SK-N-SH treated with all-trans-retinoic acid at 6 μM for 48 hours (cell line): ENCODE measurements around the gene SLC6A6.

ENCODE experiments used
- ATAC-seq: fragments of 200-7000 bp; cut with Tn5 transposase; 3 replicates; pipeline ENCODE4 v1.9.1; 2020; ENCODE audit warnings: mild to moderate bottlenecking, moderate library complexity
- ARNTL ChIP-seq: fragments of 450-650 bp; formaldehyde crosslinking; IDR thresholded peaks from 2 replicates; pipeline ENCODE4 v1.5.0; 2020; ENCODE audit warnings: low read depth, mild to moderate bottlenecking, moderate library complexity, borderline replicate concordance
- BACH2 ChIP-seq: fragments of 250-450 bp; sonication (Bioruptor Pico); IDR thresholded peaks from 2 replicates; pipeline ENCODE4 v1.9.0; 2021; ENCODE audit warnings: mild to moderate bottlenecking, borderline replicate concordance
- ESRRG ChIP-seq: fragments of 250-450 bp; sonication (Bioruptor Pico); IDR thresholded peaks from 2 replicates; pipeline ENCODE4 v1.6.1; 2021; ENCODE audit warnings: mild to moderate bottlenecking
- GLIS3 ChIP-seq: fragments of 250-450 bp; sonication (Bioruptor Pico); IDR thresholded peaks from 2 replicates; pipeline ENCODE4 v1.5.0; 2020; ENCODE audit warnings: mild to moderate bottlenecking, moderate library complexity
- OSR1 ChIP-seq: fragments of 250-450 bp; sonication (Bioruptor Pico); IDR thresholded peaks from 2 replicates; pipeline ENCODE4 v1.8.0; 2022; ENCODE audit warnings: moderate library complexity, mild to moderate bottlenecking, inconsistent platforms
- PPARA ChIP-seq: fragments of 250-450 bp; sonication (Bioruptor Pico); IDR thresholded peaks from 2 replicates; pipeline ENCODE4 v1.5.0; 2020; ENCODE audit warnings: mild to moderate bottlenecking, borderline replicate concordance
- RARB ChIP-seq: fragments of 250-450 bp; sonication (Bioruptor Pico); IDR thresholded peaks from 2 replicates; pipeline ENCODE4 v1.8.0; 2021; ENCODE audit warnings: mild to moderate bottlenecking, moderate library complexity
- SNAI2 ChIP-seq: fragments of 250-450 bp; sonication (Bioruptor Pico); IDR thresholded peaks from 2 replicates; pipeline ENCODE4 v1.5.0; 2020; ENCODE audit warnings: mild to moderate bottlenecking, moderate library complexity
- TCF4 ChIP-seq: fragments of 250-450 bp; sonication (Bioruptor Pico); IDR thresholded peaks from 2 replicates; pipeline ENCODE4 v1.8.0; 2021; ENCODE audit warnings: mild to moderate bottlenecking, moderate library complexity, borderline replicate concordance
- TOX ChIP-seq: fragments of 250-450 bp; sonication (Bioruptor Pico); IDR thresholded peaks from 2 replicates; pipeline ENCODE4 v1.8.0; 2021; ENCODE audit warnings: mild to moderate bottlenecking, moderate library complexity, borderline replicate concordance
- ZFP3 ChIP-seq: fragments of 250-450 bp; sonication (Bioruptor Pico); IDR thresholded peaks from 2 replicates; pipeline ENCODE4 v1.5.0; 2020; ENCODE audit warnings: mild to moderate bottlenecking, moderate library complexity
- ZFP30 ChIP-seq: fragments of 450-650 bp; formaldehyde crosslinking; IDR thresholded peaks from 2 replicates; pipeline ENCODE4 v1.5.0; 2022; ENCODE audit warnings: mild to moderate bottlenecking, moderate library complexity
- ZNF565 ChIP-seq: fragments of 450-650 bp; formaldehyde crosslinking; conservative IDR thresholded peaks from 2 replicates; pipeline ENCODE4 v1.5.0; 2020; ENCODE audit warnings: low read depth, mild to moderate bottlenecking, moderate library complexity
- ZNF70 ChIP-seq: fragments of 450-650 bp; formaldehyde crosslinking; IDR thresholded peaks from 2 replicates; pipeline ENCODE4 v1.5.0; 2020; ENCODE audit warnings: mild to moderate bottlenecking, moderate library complexity
- ZNF8 ChIP-seq: fragments of 450-650 bp; formaldehyde crosslinking; IDR thresholded peaks from 2 replicates; pipeline ENCODE4 v1.5.0; 2020; ENCODE audit warnings: mild to moderate bottlenecking, moderate library complexity
- TF ChIP-seq, protein P1 (sequence below): fragments of 250-450 bp; sonication (Bioruptor Pico); IDR thresholded peaks from 2 replicates; pipeline ENCODE4 v1.8.0; 2021; ENCODE audit warnings: low read depth, mild to moderate bottlenecking, moderate library complexity, borderline replicate concordance
- TF ChIP-seq, protein P2 (sequence below): fragments of 250-450 bp; sonication (Bioruptor Pico); IDR thresholded peaks from 2 replicates; pipeline ENCODE4 v1.5.1; 2020; ENCODE audit warnings: low read depth, mild to moderate bottlenecking, moderate library complexity
- TF ChIP-seq, protein P3 (sequence below): fragments of 250-450 bp; sonication (Bioruptor Pico); IDR thresholded peaks from 2 replicates; pipeline ENCODE4 v1.5.0; 2020; ENCODE audit warnings: mild to moderate bottlenecking, moderate library complexity
- TF ChIP-seq, protein P4 (sequence below): fragments of 250-450 bp; sonication (Bioruptor Pico); IDR thresholded peaks from 2 replicates; pipeline ENCODE4 v1.5.1; 2021; ENCODE audit warnings: mild to moderate bottlenecking, moderate library complexity
- TF ChIP-seq, protein P5 (sequence below): fragments of 250-450 bp; sonication (Bioruptor Pico); IDR thresholded peaks from 2 replicates; pipeline ENCODE4 v1.8.0; 2020; ENCODE audit warnings: mild to moderate bottlenecking, moderate library complexity, borderline replicate concordance

Gene SLC6A6

DNA sequence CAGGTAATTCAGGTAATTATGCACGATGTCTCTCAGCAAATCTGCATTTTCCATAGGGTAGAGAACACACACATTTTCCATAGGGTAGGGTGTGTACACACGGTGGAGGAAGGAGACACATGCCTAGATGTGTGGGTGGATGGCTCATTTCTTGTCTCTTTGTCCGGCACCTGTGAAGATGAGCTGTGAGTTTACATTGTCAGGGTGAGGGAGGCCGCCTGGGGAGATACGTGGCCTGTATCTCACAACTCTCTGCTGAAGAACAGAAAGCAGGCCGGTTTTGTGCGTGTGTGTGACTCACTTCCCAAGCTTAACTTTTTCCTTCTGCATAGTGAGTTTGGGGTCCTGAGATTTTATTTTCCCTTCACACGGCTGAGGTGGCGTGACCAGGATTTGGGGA lies 60.3 kb downstream of the SLC6A6 start:
- no peak for TF ChIP-seq ZNF565 (CRISPR knock-in tag)
- no peak for TF ChIP-seq TOX
- TF ChIP-seq BACH2 = no peak
- no peak for TF ChIP-seq GLIS3 (CRISPR knock-in tag)
- no peak for ATAC-seq

DNA sequence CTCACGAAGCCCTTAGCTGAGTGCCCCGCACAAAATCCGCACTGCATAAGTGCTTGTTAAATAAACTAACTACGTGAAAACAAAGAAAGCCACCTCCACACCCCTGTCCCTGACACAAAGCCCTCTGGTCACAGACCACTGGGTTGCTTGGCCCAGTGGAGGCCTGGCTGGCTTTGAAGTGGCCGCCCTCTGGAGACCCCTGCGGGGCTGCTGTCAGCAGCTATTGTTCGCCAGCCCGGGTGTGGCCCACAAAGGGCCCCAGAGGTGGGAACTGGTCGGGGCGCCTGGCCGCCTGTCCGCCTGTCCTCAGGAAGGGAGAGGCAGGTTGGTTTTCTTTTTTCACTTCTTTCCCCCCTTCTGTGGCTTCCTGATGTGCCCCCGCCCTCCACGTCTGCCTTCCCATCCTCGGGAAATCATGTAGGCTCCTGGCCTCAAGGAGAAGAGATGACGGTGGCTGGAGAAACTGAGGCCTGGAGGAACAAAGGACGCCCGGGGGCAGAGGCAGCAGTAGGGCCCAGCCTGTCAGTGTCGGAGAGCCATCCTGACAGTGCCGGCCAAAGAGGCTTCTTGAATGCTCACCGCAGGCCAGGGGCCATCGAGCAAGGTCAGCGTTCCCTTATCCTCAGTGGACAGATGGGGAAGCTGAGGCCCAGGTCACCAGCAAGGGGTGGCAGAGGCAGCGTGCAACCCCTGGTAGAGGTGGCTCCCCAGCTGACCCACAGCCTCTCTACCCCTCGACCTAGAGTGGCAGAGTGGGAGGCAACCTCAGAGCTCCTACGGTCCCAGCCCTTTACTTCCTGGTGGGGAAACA lies 61.1 kb downstream of the SLC6A6 start:
- no peak for ATAC-seq
- TF ChIP-seq GLIS3 (CRISPR knock-in tag) (no peak), RARB (CRISPR knock-in tag) (no peak), SNAI2 (no peak), ZNF70 (CRISPR knock-in tag) (no peak), ZFP3 (CRISPR knock-in tag) (no peak), ZFP30 (CRISPR knock-in tag) (no peak), PPARA (CRISPR knock-in tag) (no peak), OSR1 (CRISPR knock-in tag) (no peak), BACH2 (no peak), ZNF8 (CRISPR knock-in tag) (no peak), ESRRG (no peak), ZNF565 (CRISPR knock-in tag) (no peak), ARNTL (CRISPR knock-in tag) (no peak)
- TF ChIP-seq, protein P1, sequence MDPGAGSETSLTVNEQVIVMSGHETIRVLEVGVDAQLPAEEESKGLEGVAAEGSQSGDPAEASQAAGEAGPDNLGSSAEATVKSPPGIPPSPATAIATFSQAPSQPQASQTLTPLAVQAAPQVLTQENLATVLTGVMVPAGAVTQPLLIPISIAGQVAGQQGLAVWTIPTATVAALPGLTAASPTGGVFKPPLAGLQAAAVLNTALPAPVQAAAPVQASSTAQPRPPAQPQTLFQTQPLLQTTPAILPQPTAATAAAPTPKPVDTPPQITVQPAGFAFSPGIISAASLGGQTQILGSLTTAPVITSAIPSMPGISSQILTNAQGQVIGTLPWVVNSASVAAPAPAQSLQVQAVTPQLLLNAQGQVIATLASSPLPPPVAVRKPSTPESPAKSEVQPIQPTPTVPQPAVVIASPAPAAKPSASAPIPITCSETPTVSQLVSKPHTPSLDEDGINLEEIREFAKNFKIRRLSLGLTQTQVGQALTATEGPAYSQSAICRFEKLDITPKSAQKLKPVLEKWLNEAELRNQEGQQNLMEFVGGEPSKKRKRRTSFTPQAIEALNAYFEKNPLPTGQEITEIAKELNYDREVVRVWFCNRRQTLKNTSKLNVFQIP (CRISPR knock-in tag) = no peak
- TF ChIP-seq, protein P2, sequence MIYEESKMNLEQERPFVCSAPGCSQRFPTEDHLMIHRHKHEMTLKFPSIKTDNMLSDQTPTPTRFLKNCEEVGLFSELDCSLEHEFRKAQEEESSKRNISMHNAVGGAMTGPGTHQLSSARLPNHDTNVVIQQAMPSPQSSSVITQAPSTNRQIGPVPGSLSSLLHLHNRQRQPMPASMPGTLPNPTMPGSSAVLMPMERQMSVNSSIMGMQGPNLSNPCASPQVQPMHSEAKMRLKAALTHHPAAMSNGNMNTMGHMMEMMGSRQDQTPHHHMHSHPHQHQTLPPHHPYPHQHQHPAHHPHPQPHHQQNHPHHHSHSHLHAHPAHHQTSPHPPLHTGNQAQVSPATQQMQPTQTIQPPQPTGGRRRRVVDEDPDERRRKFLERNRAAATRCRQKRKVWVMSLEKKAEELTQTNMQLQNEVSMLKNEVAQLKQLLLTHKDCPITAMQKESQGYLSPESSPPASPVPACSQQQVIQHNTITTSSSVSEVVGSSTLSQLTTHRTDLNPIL (CRISPR knock-in tag) = no peak
- TF ChIP-seq, protein P3, sequence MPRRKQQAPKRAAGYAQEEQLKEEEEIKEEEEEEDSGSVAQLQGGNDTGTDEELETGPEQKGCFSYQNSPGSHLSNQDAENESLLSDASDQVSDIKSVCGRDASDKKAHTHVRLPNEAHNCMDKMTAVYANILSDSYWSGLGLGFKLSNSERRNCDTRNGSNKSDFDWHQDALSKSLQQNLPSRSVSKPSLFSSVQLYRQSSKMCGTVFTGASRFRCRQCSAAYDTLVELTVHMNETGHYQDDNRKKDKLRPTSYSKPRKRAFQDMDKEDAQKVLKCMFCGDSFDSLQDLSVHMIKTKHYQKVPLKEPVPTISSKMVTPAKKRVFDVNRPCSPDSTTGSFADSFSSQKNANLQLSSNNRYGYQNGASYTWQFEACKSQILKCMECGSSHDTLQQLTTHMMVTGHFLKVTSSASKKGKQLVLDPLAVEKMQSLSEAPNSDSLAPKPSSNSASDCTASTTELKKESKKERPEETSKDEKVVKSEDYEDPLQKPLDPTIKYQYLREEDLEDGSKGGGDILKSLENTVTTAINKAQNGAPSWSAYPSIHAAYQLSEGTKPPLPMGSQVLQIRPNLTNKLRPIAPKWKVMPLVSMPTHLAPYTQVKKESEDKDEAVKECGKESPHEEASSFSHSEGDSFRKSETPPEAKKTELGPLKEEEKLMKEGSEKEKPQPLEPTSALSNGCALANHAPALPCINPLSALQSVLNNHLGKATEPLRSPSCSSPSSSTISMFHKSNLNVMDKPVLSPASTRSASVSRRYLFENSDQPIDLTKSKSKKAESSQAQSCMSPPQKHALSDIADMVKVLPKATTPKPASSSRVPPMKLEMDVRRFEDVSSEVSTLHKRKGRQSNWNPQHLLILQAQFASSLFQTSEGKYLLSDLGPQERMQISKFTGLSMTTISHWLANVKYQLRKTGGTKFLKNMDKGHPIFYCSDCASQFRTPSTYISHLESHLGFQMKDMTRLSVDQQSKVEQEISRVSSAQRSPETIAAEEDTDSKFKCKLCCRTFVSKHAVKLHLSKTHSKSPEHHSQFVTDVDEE = no peak
- TF ChIP-seq, protein P4, sequence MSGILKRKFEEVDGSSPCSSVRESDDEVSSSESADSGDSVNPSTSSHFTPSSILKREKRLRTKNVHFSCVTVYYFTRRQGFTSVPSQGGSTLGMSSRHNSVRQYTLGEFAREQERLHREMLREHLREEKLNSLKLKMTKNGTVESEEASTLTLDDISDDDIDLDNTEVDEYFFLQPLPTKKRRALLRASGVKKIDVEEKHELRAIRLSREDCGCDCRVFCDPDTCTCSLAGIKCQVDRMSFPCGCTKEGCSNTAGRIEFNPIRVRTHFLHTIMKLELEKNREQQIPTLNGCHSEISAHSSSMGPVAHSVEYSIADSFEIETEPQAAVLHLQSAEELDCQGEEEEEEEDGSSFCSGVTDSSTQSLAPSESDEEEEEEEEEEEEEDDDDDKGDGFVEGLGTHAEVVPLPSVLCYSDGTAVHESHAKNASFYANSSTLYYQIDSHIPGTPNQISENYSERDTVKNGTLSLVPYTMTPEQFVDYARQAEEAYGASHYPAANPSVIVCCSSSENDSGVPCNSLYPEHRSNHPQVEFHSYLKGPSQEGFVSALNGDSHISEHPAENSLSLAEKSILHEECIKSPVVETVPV (CRISPR knock-in tag) = no peak
- TF ChIP-seq, protein P5, sequence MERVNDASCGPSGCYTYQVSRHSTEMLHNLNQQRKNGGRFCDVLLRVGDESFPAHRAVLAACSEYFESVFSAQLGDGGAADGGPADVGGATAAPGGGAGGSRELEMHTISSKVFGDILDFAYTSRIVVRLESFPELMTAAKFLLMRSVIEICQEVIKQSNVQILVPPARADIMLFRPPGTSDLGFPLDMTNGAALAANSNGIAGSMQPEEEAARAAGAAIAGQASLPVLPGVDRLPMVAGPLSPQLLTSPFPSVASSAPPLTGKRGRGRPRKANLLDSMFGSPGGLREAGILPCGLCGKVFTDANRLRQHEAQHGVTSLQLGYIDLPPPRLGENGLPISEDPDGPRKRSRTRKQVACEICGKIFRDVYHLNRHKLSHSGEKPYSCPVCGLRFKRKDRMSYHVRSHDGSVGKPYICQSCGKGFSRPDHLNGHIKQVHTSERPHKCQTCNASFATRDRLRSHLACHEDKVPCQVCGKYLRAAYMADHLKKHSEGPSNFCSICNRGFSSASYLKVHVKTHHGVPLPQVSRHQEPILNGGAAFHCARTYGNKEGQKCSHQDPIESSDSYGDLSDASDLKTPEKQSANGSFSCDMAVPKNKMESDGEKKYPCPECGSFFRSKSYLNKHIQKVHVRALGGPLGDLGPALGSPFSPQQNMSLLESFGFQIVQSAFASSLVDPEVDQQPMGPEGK (CRISPR knock-in tag) = no peak

DNA sequence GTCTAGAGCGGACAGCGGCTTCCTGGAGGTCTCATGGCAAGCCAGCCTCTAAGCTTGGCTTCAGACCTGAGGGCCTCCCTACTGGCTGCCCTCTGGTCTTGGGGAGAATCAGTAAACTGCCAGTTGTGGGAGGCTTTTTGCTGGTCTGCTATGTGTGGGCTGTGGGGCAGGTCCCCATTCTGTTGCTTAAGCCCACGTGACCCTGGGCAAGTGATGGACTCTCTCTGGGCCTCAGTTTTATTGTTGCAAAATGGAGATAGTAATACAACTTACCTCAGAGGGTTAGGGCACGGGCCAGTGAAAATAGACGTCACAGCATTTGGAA lies 61.7 kb downstream of the SLC6A6 start:
- no peak for ATAC-seq
- TF ChIP-seq ZFP30 (CRISPR knock-in tag) = no peak
- TF ChIP-seq, protein P4 (CRISPR knock-in tag) = no peak
- TF ChIP-seq, protein P5 (CRISPR knock-in tag) = no peak
- TF ChIP-seq ZNF565 (CRISPR knock-in tag) = no peak
- no peak for TF ChIP-seq PPARA (CRISPR knock-in tag)
- TF ChIP-seq ZNF8 (CRISPR knock-in tag) = no peak
- TF ChIP-seq ESRRG = no peak
- no peak for TF ChIP-seq SNAI2
- TF ChIP-seq, protein P1 (CRISPR knock-in tag) = no peak
- TF ChIP-seq TCF4 (CRISPR knock-in tag) = no peak
- TF ChIP-seq, protein P2 (CRISPR knock-in tag) = no peak
- TF ChIP-seq ARNTL (CRISPR knock-in tag) = no peak
